HG02973 (cell line): Measurements from ENCODE around the gene USHBP1.

Experiments
- ATAC-seq: cut with Tn5 transposase; IDR thresholded peaks from one replicate; pipeline ENCODE4 v1.9.1; 2021; ENCODE audit warnings: moderate library complexity; ENCODE audit not compliant: unreplicated experiment

The USHBP1 gene

GRCh38 chr19:17240826-17241399 lies 23.6 kb downstream of the USHBP1 start:
- ATAC-seq, result no peak

- no peak for ATAC-seq
Measured at GRCh38 chr19:17240062-17240752, 24.3 kb downstream of the USHBP1 start.

- ATAC-seq, result no peak
Measured at GRCh38 chr19:17237747-17238706, 26.5 kb downstream of the USHBP1 start.

- ATAC-seq, result no peak
Measured at GRCh38 chr19:17236811-17237543, 27.6 kb downstream of the USHBP1 start.

GRCh38 chr19:17235971-17236777 lies 28.4 kb downstream of the USHBP1 start:
- ATAC-seq, result peak; percentile 7

- ATAC-seq, result peak; percentile 64
Measured at GRCh38 chr19:17235300-17235970, 29.1 kb downstream of the USHBP1 start.

GRCh38 chr19:17234911-17235299 lies 29.6 kb downstream of the USHBP1 start:
- ATAC-seq, result no peak

- no peak for ATAC-seq
Measured at GRCh38 chr19:17232258-17232657, 32.3 kb downstream of the USHBP1 start.

GRCh38 chr19:17229890-17230289 lies 34.7 kb downstream of the USHBP1 start:
- ATAC-seq, result no peak

- ATAC-seq, result no peak
Measured at GRCh38 chr19:17227798-17228367, 36.7 kb downstream of the USHBP1 start.

GRCh38 chr19:17226002-17226933 lies 38.3 kb downstream of the USHBP1 start, which contains the start of gene OCEL1:
Gene OCEL1, plus strand, starts transcription at chr19:17226226. Its CDS starts 22 bp downstream, at chr19:17226248.
- ATAC-seq, result peak; percentile 82

GRCh38 chr19:17225053-17225452 lies 39.5 kb downstream of the USHBP1 start:
- ATAC-seq, result no peak

GRCh38 chr19:17220207-17220758 lies 44.3 kb downstream of the USHBP1 start:
- ATAC-seq, result no peak

- no peak for ATAC-seq
Measured at GRCh38 chr19:17219286-17219685, 45.3 kb downstream of the USHBP1 start.

- ATAC-seq, result no peak
Measured at GRCh38 chr19:17216058-17216670, 48.4 kb downstream of the USHBP1 start.

GRCh38 chr19:17215127-17215971 lies 49.2 kb downstream of the USHBP1 start, which contains the start of gene USE1:
Gene USE1, plus strand, starts transcription at chr19:17215357. Its CDS starts 49 bp downstream, at chr19:17215406.
- peak; percentile 63 for ATAC-seq
